Right cardiac atrium (tissue), 5 donors: ENCODE results near the gene AK2. TPM values are rescaled to one million over a fixed set of nuclear protein-coding genes. Genes with fewer than 3 reads are reported as not detected.

Experiments used
- ATAC-seq, 2 donors: fragments of 200-7000 bp; cut with Tn5 transposase; one replicate each; pipeline versions ENCODE4 v1.8.0 to v1.9.1; 2020; ENCODE audit warnings: moderate library complexity in 2 of 2, mild to moderate bottlenecking in 1 of 2
- DNase-seq, 3 donors: peaks; one replicate each; pipeline ENCODE4 v3.0.0-alpha.2; 2020
- H3K27ac ChIP-seq: one replicate; pipeline ENCODE4 v1.5.1; 2013; ENCODE audit warnings: mild to moderate bottlenecking, low read length, control low read depth, moderate library complexity
- H3K27me3 ChIP-seq: one replicate; pipeline ENCODE4 v1.6.1; 2013; ENCODE audit not compliant: control insufficient read depth, insufficient read depth
- H3K4me1 ChIP-seq: one replicate; pipeline ENCODE4 v1.6.1; 2013; ENCODE audit warnings: low read length; ENCODE audit not compliant: control insufficient read depth, insufficient read depth
- H3K4me3 ChIP-seq: one replicate; pipeline ENCODE4 v1.5.1; 2013; ENCODE audit warnings: low read length, control low read depth
- H3K9me3 ChIP-seq: one replicate; pipeline ENCODE4 v1.6.1; 2013; ENCODE audit warnings: low read length; ENCODE audit not compliant: control insufficient read depth
- WGBS: extraction: QIAGEN DNeasy Blood & Tissue Kit; methylation state at CpG from one replicate; pipeline ENCODE4 v1.1.7; 2013; 5-methylcytosine and 5-hydroxymethylcytosine counted together
- intact Hi-C, 4 donors: fragments of 100-400 bp; cut with DNase I; formaldehyde crosslinking; loops; one replicate each; pipeline versions ENCODE4 v1.11.0 to v1.14.0; 2022 to 2023
- polyA plus RNA-seq: library from polyadenylated mRNA; stranded (reverse); fragments of 200-250 nt; gene quantifications from one replicate; pipeline ENCODE4 v1.2.3, GENCODE V29; 2013
- total RNA-seq, 4 donors: library from RNA; stranded (reverse); fragmentation: NEBNext Ultra II Directional; extraction: Animal tissue kit (Norgen Biotek cat#: 25700); gene quantifications; one replicate each; pipeline ENCODE4 v1.2.1, GENCODE V29; 2021
- donor health status: healthy with polysubstance abuse.
- donor health status: DM: no; HTN: yes; CAD: no.
- donor health status: DM: no; HTN: no; CAD: no.
- donor health status: DM: no; HTN: yes; CAD: no; lungs with severe emphysema.
- donor health status: DM: yes; HTN: yes; CAD: no.

Gene AK2
- total and polyA plus RNA-seq, 5 donors = 114 to 149 (median 137) TPM

- Histone ChIP-seq H3K4me1 (peaks cover 9% of the 10 kb centered on the region), H3K27me3 (no peaks in the 10 kb centered on the region), H3K27ac (no peak overlapping the region), H3K4me3 (no peak overlapping the region), H3K9me3 (no peaks in the 10 kb centered on the region)
- 63% methylated on average over 8 of the region's 8 CpGs for WGBS
- DNase-seq (no peak), ATAC-seq (no peak)
- intact Hi-C loops = no loop called here
Observed at GRCh38 chr1:32960819-32961355, 75.8 kb downstream of the AK2 start.

- 39% methylated on average over 2 of the region's 2 CpGs for WGBS
- Histone ChIP-seq H3K27me3 (no peaks in the 10 kb centered on the region), H3K4me1 (peaks cover 9% of the 10 kb centered on the region), H3K4me3 (no peak overlapping the region), H3K27ac (no peak overlapping the region), H3K9me3 (no peaks in the 10 kb centered on the region)
- DNase-seq (no peak), ATAC-seq (no peak)
- intact Hi-C loops = no loop called here
Observed at GRCh38 chr1:32960342-32960741, 76.3 kb downstream of the AK2 start.

GRCh38 chr1:32958827-32959226 is 77.9 kb downstream of the AK2 start:
- H3K9me3 ChIP-seq = no peaks in the 10 kb centered on the region
- no peak for DNase-seq
- ATAC-seq = no peak
- H3K27ac ChIP-seq = no peak overlapping the region
- H3K4me3 ChIP-seq = no peak overlapping the region
- intact Hi-C loops = no loop called here
- 80% methylated on average over 1 of the region's 1 CpG for WGBS
- peaks cover 9% of the 10 kb centered on the region for H3K4me1 ChIP-seq
- no peaks in the 10 kb centered on the region for H3K27me3 ChIP-seq

Other genes starting within 250 kb of the AK2 start
- 10 to 100 TPM; 29.3 to 54.7 (median 36.4) TPM for gene YARS1, start 219.5 kb downstream of the AK2 start, total RNA-seq
- gene YARS1, start 219.5 kb downstream of the AK2 start, polyA plus RNA-seq = 20.8 TPM
- 10 to 100 TPM; 14.2 to 19.8 (median 15.4) TPM for gene S100PBP, start 219.2 kb downstream of the AK2 start, total RNA-seq
- 8.1 TPM for gene S100PBP, start 219.2 kb downstream of the AK2 start, polyA plus RNA-seq
- 100 to 1,000 TPM in 3 of 4 donors, 10 to 100 TPM in 1; 94.5 to 151 (median 111) TPM for gene FNDC5, start 166.0 kb downstream of the AK2 start, total RNA-seq
- gene FNDC5, start 166.0 kb downstream of the AK2 start, polyA plus RNA-seq = 106 TPM
- gene HPCA, start 150.4 kb downstream of the AK2 start, total RNA-seq = not detected
- 0.07 TPM for gene HPCA, start 150.4 kb downstream of the AK2 start, polyA plus RNA-seq
- gene TMEM54, start 135.5 kb downstream of the AK2 start, total RNA-seq = 10 to 100 TPM in 1 of 4 donors, 1 to 10 TPM in 3; 7.8 to 11.6 (median 8.7) TPM
- gene TMEM54, start 135.5 kb downstream of the AK2 start, polyA plus RNA-seq = 9.9 TPM
- 10 to 100 TPM in 3 of 4 donors, 1 to 10 TPM in 1; 9.8 to 12.5 (median 11.3) TPM for gene RNF19B, start 72.1 kb downstream of the AK2 start, total RNA-seq
- gene RNF19B, start 72.1 kb downstream of the AK2 start, polyA plus RNA-seq = 3.8 TPM
- gene AZIN2, start 44.3 kb upstream of the AK2 start, total RNA-seq = 1 to 10 TPM; 4.1 to 7.9 (median 5.4) TPM
- gene AZIN2, start 44.3 kb upstream of the AK2 start, polyA plus RNA-seq = 2.4 TPM
- gene TRIM62, start 145.2 kb upstream of the AK2 start, total RNA-seq = 1 to 10 TPM; 2.2 to 4.4 (median 3.2) TPM
- gene TRIM62, start 145.2 kb upstream of the AK2 start, polyA plus RNA-seq = 1.8 TPM
- gene ZNF362, start 219.6 kb upstream of the AK2 start, total RNA-seq = 10 to 100 TPM; 31.0 to 42.5 (median 40.8) TPM
- gene ZNF362, start 219.6 kb upstream of the AK2 start, polyA plus RNA-seq = 22.2 TPM